OCI-LY1 (cell line): ENCODE measurements around the gene ADGRG1.

Source experiments
- EZH2 ChIP-seq: fragments of 200-600 bp; sonication (generic), shearing (Covaris generic); IDR thresholded peaks from 2 replicates; pipeline ENCODE4 v1.8.0; 2017; ENCODE audit warnings: borderline replicate concordance, mixed run types, mild to moderate bottlenecking, antibody characterized with exemption, low read length, moderate library complexity, mixed read lengths
- TF ChIP-seq, protein P1 (sequence below): fragments of 200-600 bp; sonication (generic), shearing (Covaris generic); IDR thresholded peaks from 2 replicates; pipeline ENCODE4 v1.5.1; 2017; ENCODE audit warnings: mild to moderate bottlenecking, antibody characterized with exemption, low read length, moderate library complexity, mixed read lengths

- TF ChIP-seq, protein P1, sequence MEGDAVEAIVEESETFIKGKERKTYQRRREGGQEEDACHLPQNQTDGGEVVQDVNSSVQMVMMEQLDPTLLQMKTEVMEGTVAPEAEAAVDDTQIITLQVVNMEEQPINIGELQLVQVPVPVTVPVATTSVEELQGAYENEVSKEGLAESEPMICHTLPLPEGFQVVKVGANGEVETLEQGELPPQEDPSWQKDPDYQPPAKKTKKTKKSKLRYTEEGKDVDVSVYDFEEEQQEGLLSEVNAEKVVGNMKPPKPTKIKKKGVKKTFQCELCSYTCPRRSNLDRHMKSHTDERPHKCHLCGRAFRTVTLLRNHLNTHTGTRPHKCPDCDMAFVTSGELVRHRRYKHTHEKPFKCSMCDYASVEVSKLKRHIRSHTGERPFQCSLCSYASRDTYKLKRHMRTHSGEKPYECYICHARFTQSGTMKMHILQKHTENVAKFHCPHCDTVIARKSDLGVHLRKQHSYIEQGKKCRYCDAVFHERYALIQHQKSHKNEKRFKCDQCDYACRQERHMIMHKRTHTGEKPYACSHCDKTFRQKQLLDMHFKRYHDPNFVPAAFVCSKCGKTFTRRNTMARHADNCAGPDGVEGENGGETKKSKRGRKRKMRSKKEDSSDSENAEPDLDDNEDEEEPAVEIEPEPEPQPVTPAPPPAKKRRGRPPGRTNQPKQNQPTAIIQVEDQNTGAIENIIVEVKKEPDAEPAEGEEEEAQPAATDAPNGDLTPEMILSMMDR, result no peak
- no peak for TF ChIP-seq EZH2
Observed at GRCh38 chr16:57613514-57613913, 14.9 kb upstream of the ADGRG1 start.
